Spleen (tissue), 7 donors: Measurements from ENCODE around the gene ACHE.

Source experiments
- POLR2A ChIP-seq, 3 donors: fragments of 450-650 bp; IDR thresholded peaks; one replicate each; pipeline ENCODE4 v1.5.1; 2017; ENCODE audit warnings: antibody characterized with exemption in 3 of 3, mild to moderate bottlenecking in 1 of 3
- POLR2AphosphoS5 ChIP-seq, 3 donors: sonication (generic); formaldehyde crosslinking; IDR thresholded peaks; one replicate each; pipeline ENCODE4 v1.5.1; 2017; ENCODE audit warnings: antibody characterized with exemption in 3 of 3
- TF ChIP-seq, protein P1 (sequence below), 11 experiments: fragments of 200-600 bp in 7 of 11; fragments of 450-650 bp in 4 of 11; sonication (generic) in 4 of 11; IDR thresholded peaks in 8 of 11; conservative IDR thresholded peaks in 3 of 11; 1 replicate in 7 of 11; 2 replicates in 4 of 11; pipeline versions ENCODE4 v1.4.0 to v1.8.0; 2016 to 2021; ENCODE audit warnings: antibody characterized with exemption in 11 of 11, inconsistent platforms in 4 of 11, mild to moderate bottlenecking in 1 of 11
- donor health status: DM: no; HTN: no; CAD: no; lungs with moderate emphysema.
- donor health status: DM: no; HTN: no; CAD: no.
- donor health status: DM: no; HTN: no; CAD: no.

DNA sequence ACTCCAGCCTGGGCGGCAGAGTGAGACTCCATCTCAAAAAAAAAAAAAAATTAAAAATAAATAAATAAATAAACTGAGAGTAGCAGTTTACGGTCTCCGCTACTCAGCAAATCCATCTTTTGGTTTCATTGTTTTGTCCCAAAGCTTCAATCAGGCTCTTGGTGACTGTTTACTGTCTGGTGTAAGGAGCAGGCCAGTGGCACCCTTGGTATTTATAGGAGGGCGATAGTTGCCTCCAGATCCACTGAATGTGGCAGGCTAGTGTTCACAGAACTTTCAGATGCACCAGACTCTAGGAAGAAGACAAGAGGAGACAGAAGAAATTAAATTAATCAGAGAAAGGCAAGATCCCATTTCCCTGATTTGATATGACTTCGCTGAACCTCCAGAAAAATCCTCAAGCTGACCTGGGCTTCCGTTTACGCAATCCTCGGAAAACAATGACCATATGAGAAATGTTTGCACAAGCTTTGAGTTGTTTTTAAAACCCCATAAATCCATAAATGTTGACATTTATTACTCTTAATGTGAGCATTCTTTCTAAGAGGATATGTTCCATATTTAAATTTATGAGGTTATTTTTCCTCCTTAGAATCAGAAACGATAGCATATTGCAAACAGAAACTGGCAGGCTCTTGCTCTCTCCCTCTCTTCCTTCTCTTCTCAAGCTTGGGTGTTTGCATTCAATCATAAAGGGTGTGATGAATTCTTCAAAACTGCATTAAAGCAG is 46.5 kb upstream of the ACHE start:
- TF ChIP-seq POLR2A (IDR thresholded peaks at IDR 0.05): no peak
- TF ChIP-seq, protein P1, sequence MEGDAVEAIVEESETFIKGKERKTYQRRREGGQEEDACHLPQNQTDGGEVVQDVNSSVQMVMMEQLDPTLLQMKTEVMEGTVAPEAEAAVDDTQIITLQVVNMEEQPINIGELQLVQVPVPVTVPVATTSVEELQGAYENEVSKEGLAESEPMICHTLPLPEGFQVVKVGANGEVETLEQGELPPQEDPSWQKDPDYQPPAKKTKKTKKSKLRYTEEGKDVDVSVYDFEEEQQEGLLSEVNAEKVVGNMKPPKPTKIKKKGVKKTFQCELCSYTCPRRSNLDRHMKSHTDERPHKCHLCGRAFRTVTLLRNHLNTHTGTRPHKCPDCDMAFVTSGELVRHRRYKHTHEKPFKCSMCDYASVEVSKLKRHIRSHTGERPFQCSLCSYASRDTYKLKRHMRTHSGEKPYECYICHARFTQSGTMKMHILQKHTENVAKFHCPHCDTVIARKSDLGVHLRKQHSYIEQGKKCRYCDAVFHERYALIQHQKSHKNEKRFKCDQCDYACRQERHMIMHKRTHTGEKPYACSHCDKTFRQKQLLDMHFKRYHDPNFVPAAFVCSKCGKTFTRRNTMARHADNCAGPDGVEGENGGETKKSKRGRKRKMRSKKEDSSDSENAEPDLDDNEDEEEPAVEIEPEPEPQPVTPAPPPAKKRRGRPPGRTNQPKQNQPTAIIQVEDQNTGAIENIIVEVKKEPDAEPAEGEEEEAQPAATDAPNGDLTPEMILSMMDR (IDR thresholded peaks at IDR 0.05 in 8 of 11, conservative IDR thresholded peaks at IDR 0.05 in 3 of 11): no peak
- TF ChIP-seq POLR2AphosphoS5 (IDR thresholded peaks at IDR 0.05): no peak
